Activated CD4-positive, alpha-beta memory T cell treated with anti-CD3 and anti-CD28 coated beads for 36 hours (primary cell): ENCODE results near the gene NDUFB11. TPM values are rescaled to one million over a fixed set of nuclear protein-coding genes. Genes with fewer than 3 reads are reported as not detected.
A peak's percentile ranks its signal among the peaks of the same experiment; 100 is the strongest.
"Not testable (repeated sequence)": the region's sequence is repeated elsewhere in the genome, so short reads cannot be mapped to it uniquely, and the experiment has no call there.

ENCODE experiments used
- CTCF ChIA-PET: fragments of 350-600 bp; sonication (Branson Sonifier 250); formaldehyde crosslinking; loops from one replicate; lab custom pipeline; 2021; ENCODE audit warnings: antibody characterized with exemption, inconsistent platforms; lab: Charles Lee
- POLR2A ChIA-PET: fragments of 350-600 bp; sonication (Branson Sonifier 250); formaldehyde crosslinking; loops from one replicate; lab custom pipeline; 2021; ENCODE audit warnings: antibody characterized with exemption; lab: Charles Lee
- DNase-seq: peaks from one replicate; pipeline ENCODE4 v3.0.0-alpha.2; 2020
- H3K27ac Mint-ChIP-seq: one replicate; pipeline ENCODE4 v1.8.0; 2021; ENCODE audit warnings: mixed read lengths
- H3K27me3 Mint-ChIP-seq: one replicate; pipeline ENCODE4 v1.8.0; 2021; ENCODE audit warnings: mixed read lengths
- H3K36me3 Mint-ChIP-seq: one replicate; pipeline ENCODE4 v1.8.0; 2021; ENCODE audit warnings: mixed read lengths
- H3K4me1 Mint-ChIP-seq: one replicate; pipeline ENCODE4 v1.8.0; 2021; ENCODE audit warnings: low read depth, mixed read lengths
- H3K4me3 Mint-ChIP-seq: one replicate; pipeline ENCODE4 v1.8.0; 2021; ENCODE audit warnings: mild to moderate bottlenecking, mixed read lengths
- H3K9me3 Mint-ChIP-seq: one replicate; pipeline ENCODE4 v1.8.0; 2021; ENCODE audit warnings: mixed read lengths
- intact Hi-C: fragments of 100-400 bp; cut with micrococcal nuclease; formaldehyde crosslinking; loops from one replicate; pipeline ENCODE4 v1.15.1; 2023
- total RNA-seq, 2 experiments: library from RNA; stranded (reverse); gene quantifications; one replicate each; pipeline ENCODE4 v1.2.3, GENCODE V29; 2021

The NDUFB11 gene
- total RNA-seq, 2 experiments from 2014 or later = 86.4 to 89.1 TPM

DNA sequence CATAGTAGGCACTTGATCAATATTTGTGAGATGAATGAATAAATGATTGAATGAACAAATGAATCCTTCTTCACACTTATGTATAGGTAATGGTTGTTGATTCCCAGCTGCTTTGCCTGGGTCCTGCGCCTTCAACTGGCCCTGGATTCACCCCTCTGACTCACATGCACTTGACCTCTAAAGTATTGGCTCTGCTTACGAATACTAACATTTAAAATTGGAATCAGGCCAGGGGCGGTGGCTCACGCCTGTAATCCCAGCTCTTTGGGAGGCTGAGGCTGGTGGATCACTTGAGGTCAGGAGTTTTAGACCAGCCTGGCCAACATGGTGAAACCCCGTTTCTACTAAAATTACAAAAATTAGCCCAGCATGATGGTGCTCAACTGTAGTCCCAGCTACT is 8.9 kb downstream of the NDUFB11 start:
- H3K4me1 Mint-ChIP-seq, POLR2A ChIA-PET, H3K4me3 Mint-ChIP-seq, H3K9me3 Mint-ChIP-seq, H3K27me3 Mint-ChIP-seq, H3K36me3 Mint-ChIP-seq, DNase-seq, intact Hi-C loops, H3K27ac Mint-ChIP-seq: not testable (repeated sequence)
- CTCF ChIA-PET = interaction anchor here (1.1 to 1.6 kb wide), 2 partner anchors 10 to 42 kb away, joined by 3 to 4 read pairs; partner anchors contain the start of gene RBM10

DNA sequence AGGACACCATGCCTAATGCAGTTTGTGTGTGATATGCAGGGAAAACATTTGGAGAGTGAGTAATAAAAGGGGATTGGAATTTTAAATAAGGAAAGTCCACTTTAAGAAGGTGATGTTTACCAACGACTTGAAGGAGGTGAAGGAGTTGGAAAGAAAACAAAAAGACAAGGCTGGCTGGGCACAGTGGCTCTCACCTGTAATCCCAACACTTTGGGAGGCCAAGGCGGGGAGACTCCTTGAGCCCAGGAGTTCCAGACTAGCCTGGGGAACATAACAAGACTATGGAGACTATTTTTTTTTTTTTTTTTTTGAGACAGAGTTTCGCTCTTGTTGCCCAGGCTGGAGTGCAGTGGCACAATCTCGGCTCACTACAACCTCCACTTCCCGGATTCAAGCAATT is 11.0 kb downstream of the NDUFB11 start:
- H3K27ac Mint-ChIP-seq = no peak overlapping the region

DNA sequence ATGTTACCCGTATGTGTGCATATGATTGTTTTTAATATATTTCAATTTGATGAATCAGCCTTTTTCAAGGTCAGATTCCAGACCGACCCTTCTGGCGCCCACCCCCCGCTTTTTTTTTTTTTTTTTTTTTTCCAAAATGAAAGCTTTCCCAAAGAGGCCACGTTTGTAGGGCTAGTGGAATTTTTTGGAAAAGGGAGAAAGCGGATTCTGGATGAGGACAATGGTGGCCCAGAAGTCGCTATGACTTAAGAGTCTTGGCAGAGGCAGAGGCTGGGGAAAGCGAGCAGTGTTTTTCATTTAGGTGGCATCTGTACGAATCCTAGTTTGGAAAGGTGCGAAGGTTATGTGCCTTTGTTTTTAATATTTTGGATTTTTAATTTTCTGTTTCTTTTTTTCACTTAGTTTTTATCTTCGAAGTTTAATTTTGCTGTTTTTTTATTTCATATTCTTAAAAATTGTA is 14.6 kb downstream of the NDUFB11 start:
- Mint-ChIP-seq H3K27ac (peak overlapping the region; percentile 8), H3K36me3 (no peaks in the 10 kb centered on the region)

More for the DNA sequence above, 11.0 kb downstream of the NDUFB11 start:
- DNase-seq = no peak
- no peaks in the 10 kb centered on the region for H3K36me3 Mint-ChIP-seq
- no peak overlapping the region for H3K4me3 Mint-ChIP-seq
- intact Hi-C loops = no loop called here
- POLR2A ChIA-PET = no interaction called here
- no peaks in the 10 kb centered on the region for H3K27me3 Mint-ChIP-seq
- H3K4me1 Mint-ChIP-seq = peaks cover 4% of the 10 kb centered on the region
- CTCF ChIA-PET = interaction anchor here (1.8 kb wide), 1 partner anchor 10 kb away, joined by 4 read pairs; no protein-coding TSS in a partner anchor
- no peaks in the 10 kb centered on the region for H3K9me3 Mint-ChIP-seq

DNA sequence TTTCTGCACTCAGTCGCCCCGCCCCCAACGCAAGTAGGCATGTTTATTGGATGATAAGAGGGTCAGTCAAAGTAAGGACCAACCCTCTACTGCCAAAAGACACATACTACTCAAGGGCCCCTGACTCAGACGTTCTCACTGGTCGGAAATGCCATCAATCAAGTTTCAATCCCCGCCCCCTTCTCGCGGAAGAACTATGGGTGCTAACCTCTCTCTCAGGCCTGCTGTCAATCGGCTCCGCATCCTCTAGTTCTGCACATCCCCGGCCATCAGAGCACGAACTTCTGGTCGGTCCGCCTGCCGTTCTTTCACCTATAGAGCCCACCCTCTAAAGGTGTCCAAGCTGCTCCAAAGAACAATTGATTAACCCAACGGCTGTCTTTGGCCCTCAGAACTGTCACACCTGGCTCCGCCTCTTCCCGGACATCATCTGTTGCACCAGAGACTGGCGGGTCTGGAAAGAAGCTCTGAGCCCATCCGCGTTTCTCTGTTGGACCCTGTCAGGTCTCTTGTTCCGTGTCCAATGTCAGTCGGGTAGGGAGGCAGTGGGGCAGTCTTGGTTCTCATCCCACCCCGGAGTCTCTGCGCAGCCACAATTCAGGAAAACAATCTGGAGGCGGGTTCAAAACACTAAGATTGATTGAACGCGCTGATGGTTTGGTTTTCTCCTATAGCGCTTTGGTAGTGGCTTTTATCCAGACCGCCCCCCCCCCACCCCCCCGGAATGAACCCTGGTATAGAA is 15.2 kb downstream of the NDUFB11 start:
- Mint-ChIP-seq H3K36me3 (no peaks in the 10 kb centered on the region), H3K27ac (peak overlapping the region; percentile 95), H3K27me3 (no peaks in the 10 kb centered on the region), H3K4me1 (peaks cover 4% of the 10 kb centered on the region), H3K4me3 (peak overlapping the region; percentile 96), H3K9me3 (no peaks in the 10 kb centered on the region)
- ChIA-PET POLR2A (interaction anchor here (1.5 to 2.2 kb wide), 3 partner anchors 15 to 682 kb away, joined by 3 to 14 read pairs (median 4); partner anchors contain the start of genes NDUFB11 and RBM10), CTCF (interaction anchor here (2.6 kb wide), 1 partner anchor 15 kb away, joined by 8 read pairs; the partner anchor contains the start of genes NDUFB11 and RBM10)
- DNase-seq = peak; percentile 94
- intact Hi-C loops = loop anchor here (1.0 to 2.0 kb wide), 3 partner anchors 15 to 427 kb away; partner anchors contain the start of genes NDUFB11 and ZNF41

More for the DNA sequence above, 14.6 kb downstream of the NDUFB11 start:
- intact Hi-C loops = loop anchor here (1.0 to 2.0 kb wide), 3 partner anchors 14 to 426 kb away; partner anchors contain the start of genes NDUFB11 and ZNF41
- CTCF ChIA-PET = interaction anchor here (2.6 kb wide), 1 partner anchor 15 kb away, joined by 8 read pairs; the partner anchor contains the start of genes NDUFB11 and RBM10
- DNase-seq = no peak
- peak overlapping the region; percentile 96 for H3K4me3 Mint-ChIP-seq
- H3K9me3 Mint-ChIP-seq = no peaks in the 10 kb centered on the region
- peaks cover 4% of the 10 kb centered on the region for H3K4me1 Mint-ChIP-seq
- POLR2A ChIA-PET = interaction anchor here (1.5 to 2.2 kb wide), 3 partner anchors 15 to 682 kb away, joined by 3 to 14 read pairs (median 4); partner anchors contain the start of genes NDUFB11 and RBM10
- no peaks in the 10 kb centered on the region for H3K27me3 Mint-ChIP-seq

DNA sequence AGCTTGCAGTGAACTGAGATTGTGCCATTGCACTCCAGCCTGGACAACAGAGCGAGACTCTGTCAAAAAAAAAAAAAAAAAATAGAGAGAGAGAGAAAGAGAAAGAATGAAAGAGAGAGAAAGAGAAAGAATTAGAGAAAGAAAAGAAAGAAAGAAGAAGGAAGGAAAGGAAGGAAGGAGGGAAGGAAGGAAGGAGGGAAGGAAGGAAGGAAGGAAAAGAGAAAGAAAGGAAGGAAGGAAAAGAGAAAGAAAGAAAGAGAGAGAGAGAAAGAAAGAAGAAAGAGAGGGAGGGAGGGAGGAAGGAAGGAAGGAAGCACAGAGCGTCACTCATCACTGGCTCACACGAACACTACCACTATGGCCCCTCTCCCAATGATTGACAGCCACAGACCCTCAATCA is 20.0 kb downstream of the NDUFB11 start:
- H3K36me3 Mint-ChIP-seq, H3K27ac Mint-ChIP-seq, POLR2A ChIA-PET, H3K27me3 Mint-ChIP-seq, H3K4me1 Mint-ChIP-seq, H3K4me3 Mint-ChIP-seq, H3K9me3 Mint-ChIP-seq, intact Hi-C loops, CTCF ChIA-PET, DNase-seq: not testable (repeated sequence)

DNA sequence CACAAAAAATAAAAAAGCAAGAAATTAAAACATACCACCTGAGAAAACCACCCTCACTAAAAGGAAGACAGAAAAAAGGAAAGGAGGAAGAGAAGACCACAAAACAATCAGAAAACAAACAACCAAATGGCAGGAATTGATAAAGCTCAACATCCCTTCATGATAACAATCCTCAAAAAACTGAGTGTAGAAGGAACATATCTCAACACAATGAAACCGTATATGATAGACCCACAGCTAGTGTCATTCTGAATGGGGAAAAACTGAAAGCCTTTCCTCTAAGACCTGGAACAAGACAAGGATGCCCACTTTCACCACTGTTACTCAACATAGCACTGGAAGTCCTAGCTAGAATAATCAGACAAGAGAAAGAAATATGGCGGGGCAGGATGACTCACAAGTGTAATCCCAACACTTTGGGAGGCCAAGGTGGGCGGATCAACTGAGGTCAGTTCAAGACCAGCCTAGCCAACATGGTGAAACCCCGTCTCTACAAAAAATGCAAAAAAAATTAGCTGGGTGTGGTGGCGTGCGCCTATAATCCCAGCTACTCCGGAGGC is 27.9 kb downstream of the NDUFB11 start:
- intact Hi-C loops, CTCF ChIA-PET, H3K27ac Mint-ChIP-seq, DNase-seq, H3K27me3 Mint-ChIP-seq, H3K4me1 Mint-ChIP-seq, H3K9me3 Mint-ChIP-seq, H3K4me3 Mint-ChIP-seq, POLR2A ChIA-PET, H3K36me3 Mint-ChIP-seq: not testable (repeated sequence)

DNA sequence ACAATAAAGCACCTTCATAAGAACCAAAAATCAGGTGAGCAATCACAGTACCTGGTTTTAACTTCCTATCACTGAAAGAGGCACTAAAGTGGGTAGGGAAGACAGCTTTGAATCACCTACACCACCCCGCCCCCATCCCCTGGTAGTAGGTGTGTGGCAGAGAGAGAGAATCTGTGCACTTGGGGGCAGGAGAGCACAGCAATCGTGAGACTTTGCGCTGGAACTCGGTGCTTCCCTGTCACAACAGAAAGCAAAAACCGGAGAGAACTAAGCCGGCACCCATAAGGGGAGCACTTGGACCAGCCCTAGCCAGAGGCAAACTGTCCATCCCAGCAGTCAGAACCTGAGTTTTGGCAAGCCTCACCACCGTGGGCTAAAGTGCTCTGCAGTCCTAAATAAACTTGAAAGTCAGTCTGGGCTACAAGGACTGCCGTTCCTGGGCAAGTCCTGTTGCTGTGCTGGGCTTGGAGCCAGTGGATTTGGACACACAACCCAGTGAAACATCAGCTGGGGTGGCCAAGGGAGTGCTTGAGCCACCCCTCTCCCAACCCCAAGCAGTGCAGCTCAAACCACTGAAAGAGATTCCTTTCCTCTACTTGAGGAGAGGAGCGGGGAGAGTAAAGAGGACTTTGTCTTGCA is 32.1 kb downstream of the NDUFB11 start:
- no peaks in the 10 kb centered on the region for H3K36me3 Mint-ChIP-seq
- ChIA-PET POLR2A (no interaction called here), CTCF (no interaction called here)
- H3K27me3 Mint-ChIP-seq = no peaks in the 10 kb centered on the region
- H3K27ac Mint-ChIP-seq = no peak overlapping the region
- no peaks in the 10 kb centered on the region for H3K4me1 Mint-ChIP-seq
- peak; percentile 15 for DNase-seq
- H3K9me3 Mint-ChIP-seq = no peaks in the 10 kb centered on the region
- H3K4me3 Mint-ChIP-seq = no peak overlapping the region
- intact Hi-C loops = no loop called here

GRCh38 chrX:47110936-47111615 is 33.4 kb downstream of the NDUFB11 start:
- H3K27ac Mint-ChIP-seq, H3K9me3 Mint-ChIP-seq, H3K36me3 Mint-ChIP-seq, intact Hi-C loops, H3K4me1 Mint-ChIP-seq, H3K27me3 Mint-ChIP-seq, POLR2A ChIA-PET, H3K4me3 Mint-ChIP-seq, DNase-seq, CTCF ChIA-PET: not testable (repeated sequence)

DNA sequence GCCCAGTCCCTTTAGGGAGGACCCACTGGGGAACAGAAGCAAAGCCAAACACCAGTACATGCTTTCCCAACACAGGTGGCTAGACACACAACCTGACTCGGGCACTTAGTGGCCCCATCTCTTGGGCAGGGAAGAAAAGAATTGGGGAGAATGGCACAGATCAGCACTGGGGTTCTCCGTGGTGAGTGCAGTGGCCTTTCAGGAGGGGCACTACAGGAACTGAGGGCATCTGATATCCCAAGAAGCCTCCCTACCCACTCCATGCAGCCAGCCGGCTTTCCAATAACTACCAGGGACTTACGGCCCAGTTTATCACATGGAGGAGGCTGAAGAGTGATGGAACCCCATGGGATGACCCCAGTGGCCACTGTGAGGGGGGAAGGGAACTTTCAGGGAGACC is 43.3 kb downstream of the NDUFB11 start:
- intact Hi-C loops = no loop called here
- Mint-ChIP-seq H3K27me3 (no peaks in the 10 kb centered on the region), H3K36me3 (no peaks in the 10 kb centered on the region), H3K4me3 (no peak overlapping the region), H3K27ac (no peak overlapping the region), H3K9me3 (no peaks in the 10 kb centered on the region), H3K4me1 (no peaks in the 10 kb centered on the region)
- DNase-seq = no peak
- CTCF ChIA-PET = no interaction called here
- POLR2A ChIA-PET = no interaction called here

GRCh38 chrX:47098338-47099094 is 46.0 kb downstream of the NDUFB11 start:
- H3K27me3 Mint-ChIP-seq = no peaks in the 10 kb centered on the region
- CTCF ChIA-PET = no interaction called here

DNA sequence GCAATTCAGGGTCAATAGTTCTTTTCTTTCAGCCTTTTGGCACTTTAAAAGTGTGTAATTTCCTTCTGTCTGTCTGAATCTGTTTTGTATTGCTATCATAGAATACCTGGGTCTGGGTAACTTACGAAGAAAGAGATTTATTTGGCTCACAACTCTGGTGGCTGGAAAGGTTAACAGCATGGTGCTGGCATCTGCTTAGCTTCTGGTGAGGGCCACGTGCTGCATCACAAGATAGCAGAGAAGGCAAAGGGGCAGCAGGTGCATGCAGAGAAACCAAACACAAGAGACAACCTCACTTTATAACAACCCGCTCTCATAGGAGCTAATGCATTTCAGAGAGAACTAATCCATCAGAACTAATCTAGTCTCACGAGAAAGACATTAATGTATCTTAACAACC is 47.5 kb downstream of the NDUFB11 start:
- POLR2A ChIA-PET = no interaction called here
- CTCF ChIA-PET = no interaction called here

More at GRCh38 chrX:47098338-47099094, 46.0 kb downstream of the NDUFB11 start:
- Mint-ChIP-seq H3K27ac (no peak overlapping the region), H3K36me3 (no peaks in the 10 kb centered on the region), H3K4me3 (no peak overlapping the region), H3K9me3 (no peaks in the 10 kb centered on the region), H3K4me1 (no peaks in the 10 kb centered on the region)
- intact Hi-C loops = no loop called here
- no peak for DNase-seq
- POLR2A ChIA-PET = no interaction called here

More for the DNA sequence above, 47.5 kb downstream of the NDUFB11 start:
- Mint-ChIP-seq H3K36me3 (no peaks in the 10 kb centered on the region), H3K27me3 (no peaks in the 10 kb centered on the region), H3K4me3 (no peak overlapping the region), H3K9me3 (no peaks in the 10 kb centered on the region), H3K4me1 (no peaks in the 10 kb centered on the region), H3K27ac (no peak overlapping the region)
- intact Hi-C loops = no loop called here
- DNase-seq = no peak
